Panc1 (cell line): ENCODE measurements around the gene PARVG. TPM values are rescaled to one million over a fixed set of nuclear protein-coding genes. Genes with fewer than 3 reads are reported as not detected.

Experiments used
- ATAC-seq: fragments of 200-7000 bp; cut with Tn5 transposase; 2 replicates; pipeline ENCODE4 v1.9.1; 2020; ENCODE audit warnings: mild to moderate bottlenecking, moderate library complexity
- BruUV-seq: library from RNA; stranded (reverse); fragments of 400-500 nt; replicated peaks from 2 replicates; lab custom pipeline; 2021; lab: Mats Ljungman, UMichigan
- CTCF ChIA-PET: fragments of 300-600 bp; sonication (Branson Sonifier 250); formaldehyde crosslinking; loops from one replicate; lab custom pipeline; 2022; ENCODE audit warnings: antibody characterized with exemption; lab: Charles Lee
- POLR2A ChIA-PET: fragments of 300-600 bp; sonication (Branson Sonifier 250); formaldehyde crosslinking; loops from one replicate; lab custom pipeline; 2022; ENCODE audit warnings: antibody characterized with exemption; lab: Charles Lee
- DNase-seq: peaks from one replicate; pipeline ENCODE4 v3.0.0-alpha.2; 2010; ENCODE audit warnings: low read depth, low spot score
- H3K27ac ChIP-seq: 2 replicates; pipeline ENCODE4 v1.5.1; 2011; ENCODE audit warnings: mild to moderate bottlenecking, low read length, inconsistent platforms
- H3K27me3 ChIP-seq: fragments of 200-500 bp; sonication (Bioruptor generic); 2 replicates; pipeline ENCODE4 v1.6.0; 2014; ENCODE audit warnings: low read length, inconsistent platforms; ENCODE audit not compliant: control insufficient read depth, insufficient read depth
- H3K36me3 ChIP-seq: fragments of 200-500 bp; sonication (Bioruptor generic); 2 replicates; pipeline ENCODE4 v1.5.1; 2014; ENCODE audit warnings: inconsistent platforms, mild to moderate bottlenecking, low read length, moderate library complexity; ENCODE audit not compliant: control insufficient read depth, insufficient read depth
- H3K4me1 ChIP-seq: 2 replicates; pipeline ENCODE4 v1.5.1; 2011; ENCODE audit warnings: inconsistent platforms, mild to moderate bottlenecking, low read length, moderate library complexity; ENCODE audit not compliant: control insufficient read depth, insufficient read depth
- H3K4me3 ChIP-seq, 2 experiments: 2 replicates each; pipeline ENCODE4 v1.5.1; 2011 to 2012; ENCODE audit warnings: low read depth in 2 of 2, low read length in 2 of 2, mild to moderate bottlenecking in 2 of 2, inconsistent platforms in 1 of 2, moderate library complexity in 1 of 2
- H3K9me3 ChIP-seq: fragments of 200-500 bp; sonication (Bioruptor generic); 2 replicates; pipeline ENCODE4 v1.5.1; 2014; ENCODE audit warnings: low read depth, mild to moderate bottlenecking, inconsistent platforms, low read length, moderate library complexity; ENCODE audit not compliant: control insufficient read depth, insufficient read depth
- CTCF ChIP-seq: fragments of 450-650 bp; IDR thresholded peaks from 2 replicates; pipeline ENCODE4 v1.5.1; 2017; ENCODE audit warnings: mild to moderate bottlenecking
- POLR2AphosphoS5 ChIP-seq: IDR thresholded peaks from 2 replicates; pipeline ENCODE4 v1.6.1; 2012; ENCODE audit warnings: mild to moderate bottlenecking, low read depth, low read length, moderate library complexity
- SIN3A ChIP-seq: IDR thresholded peaks from 2 replicates; pipeline ENCODE4 v1.6.1; 2012; ENCODE audit warnings: low read depth, mild to moderate bottlenecking, low read length, moderate library complexity, borderline replicate concordance; ENCODE audit not compliant: insufficient read depth
- TCF7L2 ChIP-seq: IDR thresholded peaks from 2 replicates; pipeline ENCODE4 v1.6.1; 2011; ENCODE audit warnings: mild to moderate bottlenecking, low read depth, low read length, inconsistent platforms
- in situ Hi-C: cut with HindIII; loops from 2 replicates; pipeline ENCODE4 v1.10.0; 2016; ENCODE audit warnings: low sequenced_read_pairs, low pct_unique_long_range_greater_than_20kb
- intact Hi-C: fragments of 100-400 bp; cut with micrococcal nuclease; formaldehyde crosslinking; loops from one replicate; pipeline ENCODE4 v1.10.0; 2022; ENCODE audit not compliant: unreplicated experiment
- total RNA-seq: library from RNA; stranded (reverse); gene quantifications from one replicate; pipeline ENCODE4 v1.2.1, GENCODE V29; 2021; ENCODE audit not compliant: unreplicated experiment
- TF ChIP-seq, protein P1 (sequence below), 2 experiments: IDR thresholded peaks; 2 replicates each; pipeline ENCODE4 v1.6.1; 2011 to 2012; ENCODE audit warnings: low read depth in 2 of 2, control low read depth in 1 of 2, low read length in 1 of 2, mild to moderate bottlenecking in 1 of 2, moderate library complexity in 1 of 2; ENCODE audit not compliant: insufficient read depth in 1 of 2

Gene PARVG
- total RNA-seq, 1 experiment from 2014 or later, result 0.21 TPM

- no peaks in the 10 kb centered on the region for H3K27me3 ChIP-seq
- H3K27ac ChIP-seq, result no peak overlapping the region
- H3K36me3 ChIP-seq, result no peaks in the 10 kb centered on the region
- ChIA-PET POLR2A (no interaction called here), CTCF (interaction anchor here (0.5 kb wide), 1 partner anchor 139 kb away, joined by 7 read pairs; no protein-coding TSS in a partner anchor)
- intact Hi-C loops, result no loop called here
- BruUV-seq, result no TSS peak
- 0 out of 2 replicates have a peak, but pooled peaks cover 3% of the 10 kb centered on the region for H3K4me1 ChIP-seq
- no peak overlapping the region for H3K4me3 ChIP-seq
- in situ Hi-C loops, result no loop called here
- no peak for DNase-seq
- ATAC-seq, result peak; percentile 56
- H3K9me3 ChIP-seq, result no peaks in the 10 kb centered on the region
- TF ChIP-seq POLR2AphosphoS5 (no peak), TCF7L2 (no peak), CTCF (no peak), SIN3A (no peak)
- TF ChIP-seq, protein P1, sequence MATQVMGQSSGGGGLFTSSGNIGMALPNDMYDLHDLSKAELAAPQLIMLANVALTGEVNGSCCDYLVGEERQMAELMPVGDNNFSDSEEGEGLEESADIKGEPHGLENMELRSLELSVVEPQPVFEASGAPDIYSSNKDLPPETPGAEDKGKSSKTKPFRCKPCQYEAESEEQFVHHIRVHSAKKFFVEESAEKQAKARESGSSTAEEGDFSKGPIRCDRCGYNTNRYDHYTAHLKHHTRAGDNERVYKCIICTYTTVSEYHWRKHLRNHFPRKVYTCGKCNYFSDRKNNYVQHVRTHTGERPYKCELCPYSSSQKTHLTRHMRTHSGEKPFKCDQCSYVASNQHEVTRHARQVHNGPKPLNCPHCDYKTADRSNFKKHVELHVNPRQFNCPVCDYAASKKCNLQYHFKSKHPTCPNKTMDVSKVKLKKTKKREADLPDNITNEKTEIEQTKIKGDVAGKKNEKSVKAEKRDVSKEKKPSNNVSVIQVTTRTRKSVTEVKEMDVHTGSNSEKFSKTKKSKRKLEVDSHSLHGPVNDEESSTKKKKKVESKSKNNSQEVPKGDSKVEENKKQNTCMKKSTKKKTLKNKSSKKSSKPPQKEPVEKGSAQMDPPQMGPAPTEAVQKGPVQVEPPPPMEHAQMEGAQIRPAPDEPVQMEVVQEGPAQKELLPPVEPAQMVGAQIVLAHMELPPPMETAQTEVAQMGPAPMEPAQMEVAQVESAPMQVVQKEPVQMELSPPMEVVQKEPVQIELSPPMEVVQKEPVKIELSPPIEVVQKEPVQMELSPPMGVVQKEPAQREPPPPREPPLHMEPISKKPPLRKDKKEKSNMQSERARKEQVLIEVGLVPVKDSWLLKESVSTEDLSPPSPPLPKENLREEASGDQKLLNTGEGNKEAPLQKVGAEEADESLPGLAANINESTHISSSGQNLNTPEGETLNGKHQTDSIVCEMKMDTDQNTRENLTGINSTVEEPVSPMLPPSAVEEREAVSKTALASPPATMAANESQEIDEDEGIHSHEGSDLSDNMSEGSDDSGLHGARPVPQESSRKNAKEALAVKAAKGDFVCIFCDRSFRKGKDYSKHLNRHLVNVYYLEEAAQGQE (IDR thresholded peaks at IDR 0.05; ENCODE audit: insufficient read depth in 1 of 2, low read depth in 2 of 2, low read length in 1 of 2), result no peak
Observed at GRCh38 chr22:44192816-44193534, 12.2 kb downstream of the PARVG start.

DNA sequence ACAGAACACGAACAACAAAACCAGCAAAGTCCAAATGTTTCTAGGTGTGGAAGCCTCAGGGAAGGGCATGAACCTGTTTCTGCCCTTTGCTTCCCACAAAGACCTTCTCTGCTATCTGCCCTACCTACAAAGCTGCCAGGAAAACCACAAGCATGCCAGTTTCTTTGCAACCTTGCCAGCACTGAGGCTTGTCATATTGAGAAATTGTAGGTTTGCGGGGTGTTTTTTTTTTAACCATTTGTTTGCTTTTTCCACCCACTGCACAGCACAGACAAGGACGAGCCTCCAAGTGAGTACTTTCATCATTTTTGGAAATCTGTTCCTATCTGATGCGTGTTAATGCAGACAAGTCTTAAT is 12.8 kb downstream of the PARVG start:
- H3K9me3 ChIP-seq, result no peaks in the 10 kb centered on the region
- ChIA-PET CTCF (no interaction called here), POLR2A (no interaction called here)
- no peaks in the 10 kb centered on the region for H3K27me3 ChIP-seq
- no peak for ATAC-seq
- no peak overlapping the region for H3K27ac ChIP-seq
- no peaks in the 10 kb centered on the region for H3K36me3 ChIP-seq
- BruUV-seq, result no TSS peak
- in situ Hi-C loops, result no loop called here
- H3K4me1 ChIP-seq, result 0 out of 2 replicates have a peak, but pooled peaks cover 3% of the 10 kb centered on the region
- H3K4me3 ChIP-seq, result no peak overlapping the region
- TF ChIP-seq SIN3A, result no peak
- peak; percentile 44; the same call in 1 of the 2 replicates for TF ChIP-seq TCF7L2
- no peak for DNase-seq
- intact Hi-C loops, result no loop called here

- no peaks in the 10 kb centered on the region for H3K9me3 ChIP-seq
- 0 out of 2 replicates have a peak, but pooled peaks cover 3% of the 10 kb centered on the region for H3K4me1 ChIP-seq
- ChIA-PET POLR2A (no interaction called here), CTCF (no interaction called here)
- intact Hi-C loops, result no loop called here
- ATAC-seq (no peak), DNase-seq (no peak)
- no peak overlapping the region for H3K27ac ChIP-seq
- H3K36me3 ChIP-seq, result no peaks in the 10 kb centered on the region
- in situ Hi-C loops, result no loop called here
- no peak overlapping the region for H3K4me3 ChIP-seq
- no peaks in the 10 kb centered on the region for H3K27me3 ChIP-seq
- no TSS peak for BruUV-seq
- TF ChIP-seq SIN3A (no peak), POLR2AphosphoS5 (no peak), CTCF (no peak), TCF7L2 (no peak)
- TF ChIP-seq, protein P1 (IDR thresholded peaks at IDR 0.05; ENCODE audit: insufficient read depth in 1 of 2, low read depth in 2 of 2, low read length in 1 of 2), result no peak
Observed at GRCh38 chr22:44194569-44194968, 13.8 kb downstream of the PARVG start.
